Measurements from ENCODE around the gene SNX15.

Gene SNX15

DNA sequence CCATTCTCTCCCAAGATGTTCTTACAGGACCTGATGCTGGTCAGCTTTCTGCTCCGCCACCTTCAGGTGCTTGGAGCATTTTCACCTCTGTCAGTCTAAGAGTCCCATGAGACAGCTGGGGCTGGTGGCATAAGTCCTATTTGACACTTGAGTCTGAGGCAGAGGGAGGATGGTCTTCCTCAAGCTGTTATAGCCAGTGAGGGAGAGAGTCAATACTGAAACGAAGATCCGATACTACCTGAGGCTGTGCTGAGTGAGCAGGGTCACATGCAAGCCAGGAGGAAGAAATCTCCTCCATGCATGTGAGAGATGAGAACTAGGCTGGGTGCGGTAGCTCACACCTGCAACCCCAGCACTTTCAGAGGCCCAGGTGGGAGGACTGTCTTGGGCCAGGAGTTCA is 62.4 kb downstream of the SNX15 start:
- TF ChIP-seq SIN3A (IDR thresholded peaks at IDR 0.05; ENCODE audit: borderline replicate concordance, insufficient read depth, low read length) (no peak), FOXP2 (optimal IDR thresholded peaks at IDR 0.05; ENCODE audit: borderline replicate concordance, extremely low read depth, extremely low read length, insufficient read depth) (no peak), POLR2AphosphoS5 (IDR thresholded peaks at IDR 0.05; ENCODE audit: low read depth, low read length) (no peak), TAF1 (IDR thresholded peaks at IDR 0.05; ENCODE audit: borderline replicate concordance, insufficient read depth, low read length) (no peak)
- TF ChIP-seq, protein P1, sequence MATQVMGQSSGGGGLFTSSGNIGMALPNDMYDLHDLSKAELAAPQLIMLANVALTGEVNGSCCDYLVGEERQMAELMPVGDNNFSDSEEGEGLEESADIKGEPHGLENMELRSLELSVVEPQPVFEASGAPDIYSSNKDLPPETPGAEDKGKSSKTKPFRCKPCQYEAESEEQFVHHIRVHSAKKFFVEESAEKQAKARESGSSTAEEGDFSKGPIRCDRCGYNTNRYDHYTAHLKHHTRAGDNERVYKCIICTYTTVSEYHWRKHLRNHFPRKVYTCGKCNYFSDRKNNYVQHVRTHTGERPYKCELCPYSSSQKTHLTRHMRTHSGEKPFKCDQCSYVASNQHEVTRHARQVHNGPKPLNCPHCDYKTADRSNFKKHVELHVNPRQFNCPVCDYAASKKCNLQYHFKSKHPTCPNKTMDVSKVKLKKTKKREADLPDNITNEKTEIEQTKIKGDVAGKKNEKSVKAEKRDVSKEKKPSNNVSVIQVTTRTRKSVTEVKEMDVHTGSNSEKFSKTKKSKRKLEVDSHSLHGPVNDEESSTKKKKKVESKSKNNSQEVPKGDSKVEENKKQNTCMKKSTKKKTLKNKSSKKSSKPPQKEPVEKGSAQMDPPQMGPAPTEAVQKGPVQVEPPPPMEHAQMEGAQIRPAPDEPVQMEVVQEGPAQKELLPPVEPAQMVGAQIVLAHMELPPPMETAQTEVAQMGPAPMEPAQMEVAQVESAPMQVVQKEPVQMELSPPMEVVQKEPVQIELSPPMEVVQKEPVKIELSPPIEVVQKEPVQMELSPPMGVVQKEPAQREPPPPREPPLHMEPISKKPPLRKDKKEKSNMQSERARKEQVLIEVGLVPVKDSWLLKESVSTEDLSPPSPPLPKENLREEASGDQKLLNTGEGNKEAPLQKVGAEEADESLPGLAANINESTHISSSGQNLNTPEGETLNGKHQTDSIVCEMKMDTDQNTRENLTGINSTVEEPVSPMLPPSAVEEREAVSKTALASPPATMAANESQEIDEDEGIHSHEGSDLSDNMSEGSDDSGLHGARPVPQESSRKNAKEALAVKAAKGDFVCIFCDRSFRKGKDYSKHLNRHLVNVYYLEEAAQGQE (IDR thresholded peaks at IDR 0.05; ENCODE audit: insufficient read depth in 1 of 2, low read depth in 2 of 2, low read length in 2 of 2) = no peak

Data from PFSK-1 (cell line).